Measurements from ENCODE around the gene NTN1.
A peak's percentile ranks its signal among the peaks of the same experiment; 100 is the strongest.

NTN1 gene

DNA sequence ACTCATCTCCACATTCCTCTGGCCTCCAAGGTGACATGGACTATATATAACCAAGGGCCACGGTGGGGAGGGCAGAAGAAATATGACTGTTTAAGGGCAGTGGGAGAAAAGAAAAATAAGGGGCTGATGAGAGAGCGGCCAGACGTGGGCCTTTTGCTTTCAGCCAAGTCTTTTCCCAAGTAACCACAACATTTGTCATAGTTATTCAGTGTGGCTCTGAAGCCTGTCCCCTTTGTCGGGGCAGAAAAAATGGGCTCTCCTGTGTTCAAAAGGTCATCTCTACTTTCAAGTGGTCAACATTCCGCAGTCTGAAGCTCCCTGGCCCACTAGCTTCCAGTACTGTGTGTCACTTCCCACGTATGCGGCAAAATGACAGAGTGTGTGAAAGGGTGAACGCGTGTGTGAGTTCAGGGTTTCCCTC, 245.4 kb downstream of the NTN1 start:
- no peak for DNase-seq

GRCh38 chr17:9268546-9268945, 247.2 kb downstream of the NTN1 start:
- DNase-seq = no peak

DNA sequence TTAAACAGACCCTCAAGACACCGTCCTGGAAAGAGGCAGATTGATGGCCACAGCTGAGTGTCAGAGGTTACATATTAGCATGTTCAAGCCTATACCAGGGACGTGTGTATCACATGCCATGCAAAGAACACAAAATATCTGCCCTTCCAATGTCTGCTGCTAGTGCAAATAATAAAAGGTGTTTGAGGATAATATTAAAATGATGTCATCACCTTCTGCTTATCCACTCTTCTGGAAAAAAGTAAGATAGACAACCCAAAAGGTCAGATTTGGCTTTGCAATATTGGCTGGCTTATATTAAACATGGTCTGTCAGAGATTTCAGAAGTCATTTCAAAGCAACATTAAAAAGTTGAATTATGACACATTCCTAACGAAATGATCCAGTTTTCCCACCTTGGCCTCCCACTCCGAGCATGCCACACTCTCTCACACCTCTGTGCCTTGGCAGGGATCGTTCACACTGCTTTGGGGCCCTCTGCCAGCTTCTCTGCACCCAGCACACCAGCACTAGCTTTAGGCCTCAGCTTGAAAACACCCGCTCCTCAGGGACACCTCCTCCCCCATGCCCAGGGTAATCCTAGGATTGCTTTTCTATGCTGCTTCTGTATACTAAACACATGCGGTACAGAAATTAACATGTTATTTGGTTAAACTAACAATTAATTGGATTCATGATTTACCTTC, 248.2 kb downstream of the NTN1 start:
- peak in 28 of 58 donors; percentile 7 to 73 (median 20) for DNase-seq

DNA sequence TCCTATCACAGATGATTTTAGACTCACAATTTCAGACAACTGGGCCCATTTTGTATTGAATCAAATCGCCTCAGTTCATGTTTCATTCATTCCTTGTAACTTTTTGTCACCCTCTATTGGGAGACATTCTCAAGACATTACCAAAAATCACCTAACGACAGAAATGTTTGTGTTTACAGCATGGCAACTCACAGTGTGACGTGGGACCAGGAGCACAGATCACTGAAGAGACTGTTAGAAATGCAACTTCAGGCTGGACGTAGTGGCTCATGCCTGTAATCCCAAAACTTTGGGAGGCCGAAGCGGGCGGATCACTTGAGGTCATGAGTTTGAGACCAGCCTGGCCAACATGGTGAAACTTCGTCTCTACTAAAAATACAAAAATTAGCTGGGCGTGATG, 249.6 kb downstream of the NTN1 start:
- no peak for DNase-seq

DNA sequence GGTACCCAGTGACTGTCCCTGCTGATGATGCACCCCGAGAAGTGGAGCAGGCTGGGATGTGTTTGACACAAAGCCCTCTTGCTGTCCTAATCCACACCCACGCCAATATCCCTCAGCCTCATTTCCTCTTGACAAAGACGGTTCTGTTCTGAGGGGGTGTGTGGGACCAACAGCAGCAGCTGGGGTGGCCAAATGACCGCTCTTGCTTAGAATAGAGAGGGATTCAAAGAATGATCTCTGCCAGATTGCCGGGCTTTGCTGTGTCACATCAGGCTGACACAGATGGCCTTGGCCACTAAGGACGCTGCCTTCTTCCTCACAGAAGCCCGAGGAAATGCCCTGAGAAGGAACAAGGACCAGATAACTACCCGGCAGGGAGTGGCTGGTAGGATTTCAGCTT, 250.7 kb downstream of the NTN1 start:
- DNase-seq = peak in 52 of 58 donors; percentile 6 to 89 (median 56)

- DNase-seq = peak in 1 of 58 donors; percentile 24
These were observed 251.3 kb downstream of the NTN1 start for GRCh38 chr17:9272501-9273200.

DNA sequence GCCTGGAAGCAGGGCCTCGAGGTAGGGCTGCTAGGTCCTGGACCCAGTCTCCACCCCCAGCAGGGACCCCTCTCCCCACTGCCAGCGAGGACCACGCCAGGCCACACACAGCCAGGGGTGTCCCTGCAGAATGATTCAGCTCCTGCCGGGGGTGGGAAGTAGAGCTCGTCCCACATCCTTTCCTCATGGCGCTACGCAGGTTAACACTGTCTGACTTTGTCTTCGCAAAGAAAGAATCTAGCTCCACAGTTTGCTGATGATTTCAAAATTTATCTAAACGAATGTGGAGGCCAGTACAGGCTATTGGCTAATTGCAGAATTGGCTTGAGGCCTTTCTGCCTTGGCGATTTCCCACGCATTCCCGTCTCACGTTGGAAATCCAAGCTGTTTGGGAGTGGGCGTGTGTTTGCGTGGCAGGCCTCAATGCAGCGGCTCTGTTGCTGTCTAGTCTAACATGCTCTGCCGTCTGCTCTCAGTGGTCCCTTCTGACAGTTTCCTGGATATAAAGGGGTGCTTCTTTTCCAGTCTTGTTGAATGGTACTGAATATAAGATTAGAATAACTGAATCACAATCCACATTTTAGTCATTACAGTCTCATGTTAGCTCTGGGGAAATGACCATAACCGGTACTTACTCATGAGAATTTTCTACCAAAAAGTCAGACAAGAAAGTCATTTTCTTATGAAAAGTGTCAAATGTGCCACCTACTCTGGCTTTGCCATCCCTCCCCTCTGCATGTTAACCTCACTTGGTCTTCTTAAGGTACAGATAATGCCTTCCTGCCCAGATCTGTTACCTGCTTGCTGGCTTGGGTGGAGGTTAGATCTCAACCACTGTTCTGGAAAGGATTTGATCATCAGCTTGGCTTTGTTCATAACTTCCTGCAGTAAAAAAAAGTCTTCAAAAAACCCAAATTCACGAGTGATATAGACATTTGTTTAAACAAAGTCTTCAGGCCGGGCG, 252.4 kb downstream of the NTN1 start:
- peak in 20 of 58 donors; percentile 3 to 48 (median 8) for DNase-seq

DNA sequence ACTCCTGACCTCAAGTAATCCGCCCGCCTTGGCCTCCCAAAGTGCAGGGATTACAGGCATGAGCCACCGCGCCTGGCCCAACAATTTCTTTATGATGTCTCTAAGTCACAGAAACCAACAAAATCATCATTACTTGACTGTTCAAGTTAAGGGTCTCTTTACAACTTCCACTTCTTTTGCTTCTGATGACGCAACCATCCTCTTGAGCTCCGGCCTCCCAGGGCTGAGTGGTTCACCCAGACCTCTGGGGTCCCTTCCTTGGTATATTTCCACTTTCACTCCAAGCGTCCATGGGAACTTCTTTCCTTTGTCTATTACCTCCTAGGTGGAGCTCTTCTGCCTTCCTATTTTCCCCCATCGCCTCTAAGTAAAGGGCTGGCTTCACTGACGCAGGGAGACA, 253.7 kb downstream of the NTN1 start:
- DNase-seq = no peak

GRCh38 chr17:9279893-9280292, 258.6 kb downstream of the NTN1 start:
- no peak for DNase-seq

DNA sequence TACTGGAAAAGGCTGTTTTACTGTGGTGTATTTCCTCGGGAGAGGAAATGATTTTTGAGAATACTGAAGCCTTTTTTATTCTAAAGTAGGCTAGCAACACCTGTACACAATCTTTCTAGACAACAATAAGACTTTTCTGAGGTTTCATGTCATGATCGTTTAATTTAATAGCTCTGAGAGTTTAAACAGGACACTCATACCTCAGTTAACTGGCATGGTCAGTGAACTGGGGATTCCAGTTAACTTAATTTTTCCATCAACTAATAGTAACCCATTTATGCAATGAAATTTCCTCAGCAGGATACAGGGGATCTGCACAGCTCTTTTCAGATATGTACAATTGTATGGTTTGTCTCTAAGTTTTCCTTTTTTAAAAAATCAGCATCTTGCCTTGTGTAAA, 262.6 kb downstream of the NTN1 start:
- no peak for DNase-seq

DNA sequence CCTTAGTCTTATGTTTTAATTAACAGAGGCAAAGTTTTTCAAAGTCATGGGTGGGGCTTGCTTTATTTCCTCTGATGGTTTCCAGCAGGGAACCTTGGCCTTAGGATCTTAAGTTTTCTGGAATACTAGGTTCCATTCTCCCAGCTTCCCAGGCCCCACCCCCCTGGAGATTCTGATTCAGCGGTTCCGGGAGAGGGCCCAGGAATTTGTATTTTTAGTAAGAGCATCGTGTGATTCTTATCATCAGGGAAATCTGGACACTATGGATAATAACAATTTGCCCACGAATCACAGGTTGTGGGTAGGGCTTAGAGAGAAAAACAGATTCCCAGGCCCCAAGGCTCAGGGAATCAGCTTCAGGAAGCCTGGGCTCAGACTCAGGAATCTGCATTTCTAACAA, 263.6 kb downstream of the NTN1 start:
- DNase-seq = no peak

DNA sequence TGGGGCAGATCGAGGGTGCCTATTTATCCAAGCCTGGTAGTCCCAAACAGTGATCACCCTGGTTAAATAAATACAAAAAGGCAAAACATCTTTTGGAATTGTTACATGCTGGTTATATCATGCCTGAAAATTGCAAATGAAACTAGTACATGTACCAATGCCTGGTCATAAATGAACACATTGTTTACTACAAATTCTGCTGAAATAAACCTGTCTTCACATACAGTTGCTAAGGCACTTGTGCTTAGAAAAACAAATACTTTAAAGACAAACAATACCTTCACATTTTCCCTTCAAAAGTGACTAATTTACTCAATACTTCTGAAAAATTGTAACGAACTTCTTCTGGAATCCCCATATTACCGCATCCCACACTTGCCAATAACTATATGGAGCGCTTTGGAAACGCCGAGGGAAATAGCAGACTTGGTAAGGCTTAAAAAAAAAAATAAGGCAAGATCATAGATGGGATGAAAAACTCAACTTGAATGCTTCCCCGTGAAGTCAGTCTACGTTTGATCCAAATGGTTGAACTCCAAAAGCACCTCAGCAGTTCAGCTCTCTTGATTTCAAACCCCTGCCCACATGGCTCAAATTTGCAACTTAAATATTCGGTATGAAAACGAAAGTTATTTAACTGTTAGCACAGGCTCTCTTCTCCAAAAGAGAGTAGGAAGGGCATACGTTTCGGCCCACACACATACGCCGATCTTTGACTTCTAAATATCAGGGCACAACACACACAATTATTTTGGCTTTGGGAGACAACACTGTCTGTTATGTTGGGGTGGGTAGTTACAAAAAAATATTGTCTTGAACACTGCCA, 264.5 kb downstream of the NTN1 start:
- no peak for DNase-seq

- no peak for DNase-seq
These were observed 265.1 kb downstream of the NTN1 start for GRCh38 chr17:9286434-9286833.

DNA sequence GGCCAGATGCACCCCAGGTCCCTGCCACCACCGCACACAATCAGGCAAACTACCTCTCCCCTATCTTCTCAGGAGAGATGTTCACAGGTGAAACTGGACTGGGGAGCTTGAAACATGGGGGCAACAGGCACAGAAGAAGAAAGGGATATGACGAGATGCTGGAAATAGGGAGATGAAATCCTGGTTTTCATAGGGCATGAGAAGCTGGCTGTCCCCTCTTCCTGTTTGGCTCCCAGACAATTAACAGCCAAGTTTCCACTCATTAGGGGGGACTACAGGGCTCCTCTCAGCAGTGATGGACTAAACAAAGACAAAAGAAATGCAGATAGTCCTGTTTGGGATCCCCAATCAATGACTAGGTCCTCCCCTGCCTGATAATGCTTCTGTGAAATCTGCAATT, 266.0 kb downstream of the NTN1 start:
- DNase-seq = no peak

GRCh38 chr17:9290226-9290613, 268.9 kb downstream of the NTN1 start:
- DNase-seq = no peak

DNA sequence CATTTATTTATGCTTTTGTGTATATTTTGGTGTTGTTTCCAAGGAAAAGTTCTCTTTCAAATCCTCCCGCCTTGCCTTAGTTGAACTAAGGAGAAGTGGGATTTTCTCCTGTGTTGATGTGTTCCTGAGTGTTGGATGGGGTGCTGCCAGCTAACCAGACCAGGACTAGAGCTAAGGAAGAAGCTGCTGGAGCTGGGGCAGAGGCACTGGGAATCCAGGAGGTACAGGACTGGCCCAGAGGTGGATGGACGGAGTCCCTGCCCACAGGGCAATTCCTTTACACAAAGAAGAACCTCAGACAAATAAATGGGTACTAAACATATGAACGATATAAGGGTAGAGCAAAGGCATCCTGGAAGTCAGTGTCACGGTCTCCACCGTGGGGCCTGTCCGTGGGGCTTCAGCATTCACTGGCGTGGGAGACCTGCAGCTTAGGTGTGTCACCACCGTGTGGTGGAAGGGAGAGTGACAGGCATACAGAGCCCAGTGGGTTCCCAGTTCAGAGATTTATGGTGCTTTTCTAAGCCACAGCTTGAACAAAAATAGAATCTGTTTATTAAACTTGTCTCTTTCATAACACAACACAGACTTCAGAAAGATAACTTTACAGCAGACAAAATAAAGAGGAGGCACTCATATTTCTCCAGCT, 270.7 kb downstream of the NTN1 start:
- DNase-seq = peak in 27 of 58 donors; percentile 1 to 32 (median 8)

DNA sequence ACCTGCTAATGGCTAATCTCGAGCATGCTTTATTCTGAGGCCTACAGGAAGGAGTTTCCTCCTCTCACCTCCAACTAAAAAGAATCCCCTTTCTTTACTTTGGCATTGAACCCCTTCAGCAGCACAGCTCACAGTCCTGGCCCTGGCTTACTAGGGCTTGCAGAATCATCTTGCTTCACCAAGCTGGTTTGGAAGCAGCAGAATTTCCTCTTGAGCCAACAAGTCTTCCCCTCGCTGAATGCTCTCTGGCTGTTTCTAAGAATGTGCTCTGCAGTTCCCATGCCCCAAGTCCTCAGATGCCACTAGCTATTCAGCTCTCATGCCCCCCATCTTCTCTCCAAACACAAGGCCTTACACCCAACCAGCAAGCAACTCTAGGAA, 271.2 kb downstream of the NTN1 start:
- DNase-seq = no peak

All from anterior cingulate cortex (tissue), 58 donors.